ENCODE results near the gene PLA2G4D.

PLA2G4D gene

GRCh38 chr15:42070279-42070975 lies 23.9 kb downstream of the PLA2G4D start:
- FAIRE-seq: no peak

- no peak for FAIRE-seq
Observed at GRCh38 chr15:42069496-42070278, 24.7 kb downstream of the PLA2G4D start.

GRCh38 chr15:42069025-42069424 lies 25.3 kb downstream of the PLA2G4D start:
- FAIRE-seq: no peak

- no peak for FAIRE-seq
Observed at GRCh38 chr15:42068601-42069000, 25.8 kb downstream of the PLA2G4D start.

GRCh38 chr15:42066764-42067415 lies 27.5 kb downstream of the PLA2G4D start:
- FAIRE-seq: no peak

GRCh38 chr15:42065468-42065867 lies 28.9 kb downstream of the PLA2G4D start:
- FAIRE-seq: no peak

- no peak for FAIRE-seq
Observed at GRCh38 chr15:42065033-42065432, 29.3 kb downstream of the PLA2G4D start.

- no peak for FAIRE-seq
Observed at GRCh38 chr15:42064271-42064670, 30.1 kb downstream of the PLA2G4D start.

- FAIRE-seq: no peak
Observed at GRCh38 chr15:42063122-42063848, 31.1 kb downstream of the PLA2G4D start.

GRCh38 chr15:42062284-42062806 lies 32.0 kb downstream of the PLA2G4D start:
- FAIRE-seq: no peak

GRCh38 chr15:42060797-42061196 lies 33.6 kb downstream of the PLA2G4D start:
- FAIRE-seq: no peak

- FAIRE-seq: no peak
Observed at GRCh38 chr15:42060477-42060763, 33.9 kb downstream of the PLA2G4D start.

- no peak for FAIRE-seq
Observed at GRCh38 chr15:42059661-42060476, 34.5 kb downstream of the PLA2G4D start.

- FAIRE-seq: no peak
Observed at GRCh38 chr15:42058791-42059190, 35.6 kb downstream of the PLA2G4D start.

GRCh38 chr15:42057799-42058646 lies 36.3 kb downstream of the PLA2G4D start:
- FAIRE-seq: no peak

- no peak for FAIRE-seq
Observed at GRCh38 chr15:42056934-42057798, 37.2 kb downstream of the PLA2G4D start.

- no peak for FAIRE-seq
Observed at GRCh38 chr15:42053914-42054313, 40.4 kb downstream of the PLA2G4D start.

GRCh38 chr15:42053010-42053409 lies 41.4 kb downstream of the PLA2G4D start:
- FAIRE-seq: no peak

- no peak for FAIRE-seq
Observed at GRCh38 chr15:42050484-42051255, 43.7 kb downstream of the PLA2G4D start.
